Neural cell (in vitro differentiated cells): ENCODE measurements around the gene CDH9. TPM values are rescaled to one million over a fixed set of nuclear protein-coding genes. Genes with fewer than 3 reads are reported as not detected.

Experiments used
- H2AFZ ChIP-seq: fragments of 200-600, 300-800 bp; sonication (generic), shearing (Covaris generic); 2 replicates; pipeline ENCODE4 v1.6.0; 2014; ENCODE audit warnings: low read depth, mild to moderate bottlenecking, antibody characterized with exemption, low read length, moderate library complexity
- H3F3A ChIP-seq: fragments of 200-600 bp; shearing (Covaris generic); 2 replicates; pipeline ENCODE4 v1.6.1; 2016; ENCODE audit warnings: mild to moderate bottlenecking, moderate library complexity, mixed read lengths, antibody characterized with exemption, low read length; ENCODE audit not compliant: insufficient read depth, poor library complexity, severe bottlenecking
- H3K27ac ChIP-seq: fragments of 200-600, 300-800 bp; sonication (generic), shearing (Covaris generic); 2 replicates; pipeline ENCODE4 v1.5.1; 2014; ENCODE audit warnings: mild to moderate bottlenecking, low read length, moderate library complexity
- H3K27me3 ChIP-seq: fragments of 300-800, 200-600 bp; sonication (generic), shearing (Covaris generic); 2 replicates; pipeline ENCODE4 v1.6.0; 2014; ENCODE audit warnings: mild to moderate bottlenecking, low read depth, low read length, moderate library complexity; ENCODE audit not compliant: insufficient read depth
- H3K36me3 ChIP-seq: fragments of 300-800, 200-600 bp; sonication (generic), shearing (Covaris generic); 2 replicates; pipeline ENCODE4 v1.5.1; 2014; ENCODE audit warnings: mild to moderate bottlenecking, antibody characterized with exemption, low read length, moderate library complexity; ENCODE audit not compliant: insufficient read depth
- H3K4me2 ChIP-seq: fragments of 300-800, 200-600 bp; sonication (generic), shearing (Covaris generic); 2 replicates; pipeline ENCODE4 v1.6.0; 2014; ENCODE audit warnings: mild to moderate bottlenecking, low read length
- H3K4me3 ChIP-seq: fragments of 300-800, 200-600 bp; sonication (generic), shearing (Covaris generic); 2 replicates; pipeline ENCODE4 v1.5.1; 2014; ENCODE audit warnings: mild to moderate bottlenecking, low read length, moderate library complexity
- H3K79me2 ChIP-seq: fragments of 200-600 bp; shearing (Covaris generic); replicated peaks from 2 replicates; pipeline ENCODE4 v1.6.0; 2014; ENCODE audit warnings: mild to moderate bottlenecking, low read length, moderate library complexity; ENCODE audit not compliant: insufficient read depth
- H3K9ac ChIP-seq: fragments of 300-800, 200-600 bp; sonication (generic), shearing (Covaris generic); 2 replicates; pipeline ENCODE4 v1.6.1; 2016; ENCODE audit warnings: mild to moderate bottlenecking, low read length, mixed read lengths
- H3K9me2 ChIP-seq: fragments of 200-600 bp; shearing (Covaris generic); 2 replicates; pipeline ENCODE4 v1.6.1; 2016; ENCODE audit warnings: mild to moderate bottlenecking, low read length, mixed read lengths; ENCODE audit not compliant: insufficient read depth
- H3K9me3 ChIP-seq: fragments of 200-600, 300-800 bp; sonication (generic), shearing (Covaris generic); 2 replicates; pipeline ENCODE4 v1.6.1; 2016; ENCODE audit warnings: mild to moderate bottlenecking, mixed run types, low read length, moderate library complexity, mixed read lengths
- H4K20me1 ChIP-seq: fragments of 200-600 bp; shearing (Covaris generic); 2 replicates; pipeline ENCODE4 v1.6.1; 2016; ENCODE audit warnings: mild to moderate bottlenecking, mixed run types; ENCODE audit not compliant: insufficient read depth
- EP300 ChIP-seq: fragments of 450-650 bp; conservative IDR thresholded peaks from 2 replicates; pipeline ENCODE4 v1.6.1; 2014; ENCODE audit warnings: antibody characterized with exemption, mild to moderate bottlenecking, moderate library complexity; ENCODE audit not compliant: poor library complexity, severe bottlenecking
- EZH2 ChIP-seq: fragments of 200-600, 300-800 bp; shearing (Covaris generic), sonication (generic); IDR thresholded peaks from 2 replicates; pipeline ENCODE4 v1.6.1; 2014; ENCODE audit warnings: antibody characterized with exemption, low read length, borderline replicate concordance, mild to moderate bottlenecking; ENCODE audit not compliant: insufficient read depth, poor library complexity, severe bottlenecking
- MXI1 ChIP-seq: fragments of 450-650 bp; conservative IDR thresholded peaks from 2 replicates; pipeline ENCODE4 v1.6.1; 2014; ENCODE audit warnings: antibody characterized with exemption, mild to moderate bottlenecking; ENCODE audit not compliant: poor library complexity, severe bottlenecking
- POLR2AphosphoS5 ChIP-seq: IDR thresholded peaks from 2 replicates; pipeline ENCODE4 v1.6.1; 2012
- RAD21 ChIP-seq: fragments of 450-650 bp; conservative IDR thresholded peaks from 2 replicates; pipeline ENCODE4 v1.6.1; 2014; ENCODE audit warnings: antibody characterized with exemption, mild to moderate bottlenecking, moderate library complexity
- SMC3 ChIP-seq: fragments of 450-650 bp; conservative IDR thresholded peaks from 2 replicates; pipeline ENCODE4 v1.6.1; 2014; ENCODE audit warnings: antibody characterized with exemption, mild to moderate bottlenecking, moderate library complexity; ENCODE audit not compliant: poor library complexity
- TAF1 ChIP-seq: IDR thresholded peaks from 2 replicates; pipeline ENCODE4 v1.6.1; 2012; ENCODE audit warnings: low read depth
- polyA plus RNA-seq: library from polyadenylated mRNA; depleted of rRNA; stranded (reverse); fragments of >200 nt; gene quantifications from 2 replicates; pipeline ENCODE4 v1.2.3, GENCODE V29; 2014
- TF ChIP-seq, protein P1 (sequence below): IDR thresholded peaks from 2 replicates; pipeline ENCODE4 v1.6.1; 2012; ENCODE audit warnings: borderline replicate concordance
- TF ChIP-seq, protein P2 (sequence below): fragments of 450-650 bp; IDR thresholded peaks from 2 replicates; pipeline ENCODE4 v1.5.1; 2014; ENCODE audit warnings: antibody characterized with exemption, mild to moderate bottlenecking, moderate library complexity; ENCODE audit not compliant: poor library complexity, severe bottlenecking

CDH9 gene
- polyA plus RNA-seq, 1 donor from 2014 or later: 1.7 TPM

DNA sequence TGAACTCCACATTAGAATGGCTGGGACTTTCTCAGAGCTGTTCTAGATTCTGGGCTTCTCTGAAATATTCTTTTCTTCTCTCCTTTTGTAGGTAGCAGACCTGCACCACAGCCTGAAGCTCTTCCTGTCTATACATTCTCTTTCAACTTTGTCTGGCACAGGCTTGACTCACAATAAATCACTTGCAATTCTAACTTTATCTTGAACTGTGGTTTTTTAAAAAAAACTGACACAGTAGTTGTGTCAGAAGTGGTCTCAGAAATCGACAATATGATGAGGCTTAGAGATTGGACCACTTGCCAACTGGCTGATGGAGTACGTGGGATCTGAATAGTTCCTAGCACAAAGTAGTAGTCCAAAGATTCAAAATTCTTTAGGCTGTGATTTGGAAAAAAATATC is 24.1 kb upstream of the CDH9 start:
- TF ChIP-seq, protein P1, sequence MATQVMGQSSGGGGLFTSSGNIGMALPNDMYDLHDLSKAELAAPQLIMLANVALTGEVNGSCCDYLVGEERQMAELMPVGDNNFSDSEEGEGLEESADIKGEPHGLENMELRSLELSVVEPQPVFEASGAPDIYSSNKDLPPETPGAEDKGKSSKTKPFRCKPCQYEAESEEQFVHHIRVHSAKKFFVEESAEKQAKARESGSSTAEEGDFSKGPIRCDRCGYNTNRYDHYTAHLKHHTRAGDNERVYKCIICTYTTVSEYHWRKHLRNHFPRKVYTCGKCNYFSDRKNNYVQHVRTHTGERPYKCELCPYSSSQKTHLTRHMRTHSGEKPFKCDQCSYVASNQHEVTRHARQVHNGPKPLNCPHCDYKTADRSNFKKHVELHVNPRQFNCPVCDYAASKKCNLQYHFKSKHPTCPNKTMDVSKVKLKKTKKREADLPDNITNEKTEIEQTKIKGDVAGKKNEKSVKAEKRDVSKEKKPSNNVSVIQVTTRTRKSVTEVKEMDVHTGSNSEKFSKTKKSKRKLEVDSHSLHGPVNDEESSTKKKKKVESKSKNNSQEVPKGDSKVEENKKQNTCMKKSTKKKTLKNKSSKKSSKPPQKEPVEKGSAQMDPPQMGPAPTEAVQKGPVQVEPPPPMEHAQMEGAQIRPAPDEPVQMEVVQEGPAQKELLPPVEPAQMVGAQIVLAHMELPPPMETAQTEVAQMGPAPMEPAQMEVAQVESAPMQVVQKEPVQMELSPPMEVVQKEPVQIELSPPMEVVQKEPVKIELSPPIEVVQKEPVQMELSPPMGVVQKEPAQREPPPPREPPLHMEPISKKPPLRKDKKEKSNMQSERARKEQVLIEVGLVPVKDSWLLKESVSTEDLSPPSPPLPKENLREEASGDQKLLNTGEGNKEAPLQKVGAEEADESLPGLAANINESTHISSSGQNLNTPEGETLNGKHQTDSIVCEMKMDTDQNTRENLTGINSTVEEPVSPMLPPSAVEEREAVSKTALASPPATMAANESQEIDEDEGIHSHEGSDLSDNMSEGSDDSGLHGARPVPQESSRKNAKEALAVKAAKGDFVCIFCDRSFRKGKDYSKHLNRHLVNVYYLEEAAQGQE: no peak
- TF ChIP-seq POLR2AphosphoS5: no peak
- no peak for TF ChIP-seq MXI1
- TF ChIP-seq RAD21: no peak
- TF ChIP-seq, protein P2, sequence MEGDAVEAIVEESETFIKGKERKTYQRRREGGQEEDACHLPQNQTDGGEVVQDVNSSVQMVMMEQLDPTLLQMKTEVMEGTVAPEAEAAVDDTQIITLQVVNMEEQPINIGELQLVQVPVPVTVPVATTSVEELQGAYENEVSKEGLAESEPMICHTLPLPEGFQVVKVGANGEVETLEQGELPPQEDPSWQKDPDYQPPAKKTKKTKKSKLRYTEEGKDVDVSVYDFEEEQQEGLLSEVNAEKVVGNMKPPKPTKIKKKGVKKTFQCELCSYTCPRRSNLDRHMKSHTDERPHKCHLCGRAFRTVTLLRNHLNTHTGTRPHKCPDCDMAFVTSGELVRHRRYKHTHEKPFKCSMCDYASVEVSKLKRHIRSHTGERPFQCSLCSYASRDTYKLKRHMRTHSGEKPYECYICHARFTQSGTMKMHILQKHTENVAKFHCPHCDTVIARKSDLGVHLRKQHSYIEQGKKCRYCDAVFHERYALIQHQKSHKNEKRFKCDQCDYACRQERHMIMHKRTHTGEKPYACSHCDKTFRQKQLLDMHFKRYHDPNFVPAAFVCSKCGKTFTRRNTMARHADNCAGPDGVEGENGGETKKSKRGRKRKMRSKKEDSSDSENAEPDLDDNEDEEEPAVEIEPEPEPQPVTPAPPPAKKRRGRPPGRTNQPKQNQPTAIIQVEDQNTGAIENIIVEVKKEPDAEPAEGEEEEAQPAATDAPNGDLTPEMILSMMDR: no peak
- TF ChIP-seq EZH2: no peak
- TF ChIP-seq EP300: no peak
- TF ChIP-seq TAF1: no peak
- TF ChIP-seq SMC3: no peak
- Histone ChIP-seq H2AFZ (no peak overlapping the region), H3K9ac (no peak overlapping the region), H3K27me3 (no peaks in the 10 kb centered on the region), H3K36me3 (no peaks in the 10 kb centered on the region), H3K79me2 (no peaks in the 10 kb centered on the region), H3K9me3 (no peaks in the 10 kb centered on the region), H4K20me1 (no peaks in the 10 kb centered on the region), H3F3A (no peaks in the 10 kb centered on the region), H3K9me2 (no peaks in the 10 kb centered on the region), H3K4me2 (no peak overlapping the region), H3K4me3 (no peak overlapping the region), H3K27ac (no peak overlapping the region)

DNA sequence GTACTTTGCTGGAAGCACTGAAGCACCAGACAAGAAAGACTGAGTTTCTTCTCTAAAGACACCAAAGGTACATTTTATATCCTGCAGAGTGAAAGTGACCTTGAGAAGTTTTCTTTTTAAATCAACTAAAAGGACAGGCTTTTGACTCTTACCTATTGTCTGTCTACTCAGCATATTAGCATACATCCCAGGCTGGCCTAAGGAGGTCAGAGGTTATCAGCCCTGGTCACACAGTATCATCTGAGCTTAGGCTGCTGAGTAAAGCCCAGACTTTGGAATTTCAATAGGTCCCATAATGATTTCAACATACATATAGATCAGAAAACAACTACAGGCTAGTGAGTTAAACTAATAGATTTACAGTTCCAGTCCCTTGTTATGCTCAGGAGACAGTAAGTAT is 10.1 kb upstream of the CDH9 start:
- Histone ChIP-seq H3K27ac (no peak overlapping the region), H3K4me2 (no peak overlapping the region), H3K27me3 (no peaks in the 10 kb centered on the region), H3K9me3 (no peaks in the 10 kb centered on the region), H4K20me1 (no peaks in the 10 kb centered on the region), H3K79me2 (no peaks in the 10 kb centered on the region), H3K4me3 (no peak overlapping the region), H3K9ac (no peak overlapping the region), H3F3A (no peaks in the 10 kb centered on the region), H3K9me2 (no peaks in the 10 kb centered on the region), H3K36me3 (no peaks in the 10 kb centered on the region), H2AFZ (no peak overlapping the region)
- TF ChIP-seq EP300 (no peak), MXI1 (no peak), POLR2AphosphoS5 (no peak), TAF1 (no peak), RAD21 (no peak), EZH2 (no peak), SMC3 (no peak)
- TF ChIP-seq, protein P1: no peak
- TF ChIP-seq, protein P2: no peak
